ENCODE measurements around the gene COPZ1. TPM values are rescaled to one million over a fixed set of nuclear protein-coding genes. Genes with fewer than 3 reads are reported as not detected.
A peak's percentile ranks its signal among the peaks of the same experiment; 100 is the strongest.

Gene COPZ1
- total and polyA plus RNA-seq, 9 of the 15 experiments (the other 6 are each of a cell fraction or from before 2014, with no cell fraction given): 137 to 487 (median 233) TPM

- TF ChIP-seq, protein P1, sequence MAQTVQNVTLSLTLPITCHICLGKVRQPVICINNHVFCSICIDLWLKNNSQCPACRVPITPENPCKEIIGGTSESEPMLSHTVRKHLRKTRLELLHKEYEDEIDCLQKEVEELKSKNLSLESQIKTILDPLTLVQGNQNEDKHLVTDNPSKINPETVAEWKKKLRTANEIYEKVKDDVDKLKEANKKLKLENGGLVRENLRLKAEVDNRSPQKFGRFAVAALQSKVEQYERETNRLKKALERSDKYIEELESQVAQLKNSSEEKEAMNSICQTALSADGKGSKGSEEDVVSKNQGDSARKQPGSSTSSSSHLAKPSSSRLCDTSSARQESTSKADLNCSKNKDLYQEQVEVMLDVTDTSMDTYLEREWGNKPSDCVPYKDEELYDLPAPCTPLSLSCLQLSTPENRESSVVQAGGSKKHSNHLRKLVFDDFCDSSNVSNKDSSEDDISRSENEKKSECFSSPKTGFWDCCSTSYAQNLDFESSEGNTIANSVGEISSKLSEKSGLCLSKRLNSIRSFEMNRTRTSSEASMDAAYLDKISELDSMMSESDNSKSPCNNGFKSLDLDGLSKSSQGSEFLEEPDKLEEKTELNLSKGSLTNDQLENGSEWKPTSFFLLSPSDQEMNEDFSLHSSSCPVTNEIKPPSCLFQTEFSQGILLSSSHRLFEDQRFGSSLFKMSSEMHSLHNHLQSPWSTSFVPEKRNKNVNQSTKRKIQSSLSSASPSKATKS (CRISPR knock-in tag; IDR thresholded peaks at IDR 0.05): no peak
- TF ChIP-seq ATF7 (IDR thresholded peaks at IDR 0.05) (no peak), STAT5A (IDR thresholded peaks at IDR 0.05; ENCODE audit: borderline replicate concordance, low read length) (no peak), NRF1 (conservative IDR thresholded peaks at IDR 0.05 in 1 of 2, IDR thresholded peaks at IDR 0.05 in 1 of 2) (peak; percentile 80 to 81), PHF21A (IDR thresholded peaks at IDR 0.05; ENCODE audit: borderline replicate concordance, low read depth) (no peak), NR4A1 (CRISPR knock-in tag; IDR thresholded peaks at IDR 0.05) (no peak), NR4A1 (tag; IDR thresholded peaks at IDR 0.05) (no peak), ETV6 (IDR thresholded peaks at IDR 0.05; ENCODE audit: borderline replicate concordance in 1 of 2, low read depth in 2 of 2, low read length in 1 of 2) (no peak), ETV6 (CRISPR knock-in tag; IDR thresholded peaks at IDR 0.05; ENCODE audit: borderline replicate concordance) (no peak), ZC3H11A (IDR thresholded peaks at IDR 0.05; ENCODE audit: low read depth, low read length) (no peak), NR1H2 (CRISPR knock-in tag; IDR thresholded peaks at IDR 0.05) (no peak), ELK3 (CRISPR knock-in tag; IDR thresholded peaks at IDR 0.05) (no peak), ZNF253 (CRISPR knock-in tag; conservative IDR thresholded peaks at IDR 0.05) (no peak), ETV5 (CRISPR knock-in tag; IDR thresholded peaks at IDR 0.05; ENCODE audit: low read depth) (peak; percentile 78), ZKSCAN1 (IDR thresholded peaks at IDR 0.05; ENCODE audit: low read depth, low read length) (no peak), ZKSCAN8 (CRISPR knock-in tag; IDR thresholded peaks at IDR 0.05) (no peak), ZNF197 (CRISPR knock-in tag; IDR thresholded peaks at IDR 0.05; ENCODE audit: low read depth) (no peak), FOXP1 (CRISPR knock-in tag; IDR thresholded peaks at IDR 0.05) (0 out of 2 replicates have a peak, but pooled peaks have one; percentile 29), ZNF354B (CRISPR knock-in tag; IDR thresholded peaks at IDR 0.05) (no peak), PTRF (tag; IDR thresholded peaks at IDR 0.05) (no peak), BRF1 (IDR thresholded peaks at IDR 0.05; ENCODE audit: borderline replicate concordance, extremely low read depth, insufficient read length) (no peak), SMAD1 (IDR thresholded peaks at IDR 0.05; ENCODE audit: low read depth, low read length, partially characterized antibody) (no peak), ZNF224 (CRISPR knock-in tag; IDR thresholded peaks at IDR 0.05) (no peak), THRAP3 (IDR thresholded peaks at IDR 0.05; ENCODE audit: borderline replicate concordance) (no peak), FOS (IDR thresholded peaks at IDR 0.05; ENCODE audit: extremely low read depth, insufficient read length) (no peak), CBX3 (IDR thresholded peaks at IDR 0.05; ENCODE audit: borderline replicate concordance in 1 of 2, low read length in 2 of 2) (no peak), ARID2 (IDR thresholded peaks at IDR 0.05) (no peak), ZNF778 (CRISPR knock-in tag; IDR thresholded peaks at IDR 0.05) (no peak), ZNF384 (IDR thresholded peaks at IDR 0.05; ENCODE audit: low read depth, low read length) (no peak), TAF15 (IDR thresholded peaks at IDR 0.05; ENCODE audit: low read depth, low read length) (no peak)
Measured at GRCh38 chr12:54352022-54352531, 27.1 kb downstream of the COPZ1 start (continued).
